Stimulated activated CD8-positive, alpha-beta memory T cell treated with anti-CD3 and anti-CD28 coated beads, Interleukin-15, amount 100 ng/mL, for 48 hours (primary cell): ENCODE results near the gene POLR3E.
"Not testable (repeated sequence)": the region's sequence is repeated elsewhere in the genome, so short reads cannot be mapped to it uniquely, and the experiment has no call there.

ENCODE experiments used
- DNase-seq, 2 donors: peaks; one replicate each; pipeline ENCODE4 v3.0.0-alpha.2; 2020; ENCODE audit warnings: low read depth in 2 of 2

The POLR3E gene

DNA sequence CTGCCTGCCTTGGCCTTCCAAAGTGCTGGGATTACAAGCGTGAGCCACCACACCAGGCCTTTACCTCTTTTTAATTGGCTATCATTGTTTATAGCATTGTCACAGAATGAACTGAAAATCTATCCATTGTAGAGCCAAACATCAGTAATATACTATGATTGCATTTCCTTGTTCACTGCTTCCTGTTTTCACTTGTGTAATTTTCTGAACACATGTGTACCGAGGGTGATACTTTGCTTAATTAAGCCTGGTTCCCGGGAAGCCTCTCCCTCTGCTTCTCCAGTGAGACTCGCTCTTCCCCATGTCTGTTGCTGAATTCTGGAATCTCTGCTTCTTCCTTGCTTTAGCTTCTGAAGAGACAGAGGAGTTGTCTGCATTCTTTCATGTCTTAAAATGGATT, 33.1 kb downstream of the POLR3E start:
- DNase-seq = no peak

DNA sequence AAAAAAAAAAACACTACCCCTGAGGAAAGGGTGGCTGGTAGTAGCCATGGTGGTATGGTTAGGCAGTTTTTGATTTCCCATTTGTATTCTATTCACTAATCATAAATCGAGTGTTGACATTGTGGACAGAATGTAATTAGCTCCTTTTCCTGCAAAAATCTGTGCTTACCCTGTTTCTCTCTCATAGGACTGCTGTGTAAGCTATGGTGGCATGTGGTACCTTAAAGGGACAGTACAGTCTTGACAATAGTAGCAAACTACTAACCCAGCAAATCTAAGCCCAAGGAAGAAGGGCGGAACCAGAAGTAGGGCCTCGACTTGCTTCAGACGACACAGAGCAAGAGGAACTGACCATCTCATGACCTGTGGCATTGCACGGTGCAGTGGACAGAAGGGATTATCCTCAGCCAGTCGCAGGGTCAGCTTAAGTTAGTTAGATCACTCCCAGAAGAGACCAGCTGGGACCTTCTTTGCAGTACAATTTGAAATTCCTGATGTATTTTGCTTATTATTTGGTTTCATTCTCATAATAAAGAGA, 36.3 kb downstream of the POLR3E start:
- DNase-seq = no peak

DNA sequence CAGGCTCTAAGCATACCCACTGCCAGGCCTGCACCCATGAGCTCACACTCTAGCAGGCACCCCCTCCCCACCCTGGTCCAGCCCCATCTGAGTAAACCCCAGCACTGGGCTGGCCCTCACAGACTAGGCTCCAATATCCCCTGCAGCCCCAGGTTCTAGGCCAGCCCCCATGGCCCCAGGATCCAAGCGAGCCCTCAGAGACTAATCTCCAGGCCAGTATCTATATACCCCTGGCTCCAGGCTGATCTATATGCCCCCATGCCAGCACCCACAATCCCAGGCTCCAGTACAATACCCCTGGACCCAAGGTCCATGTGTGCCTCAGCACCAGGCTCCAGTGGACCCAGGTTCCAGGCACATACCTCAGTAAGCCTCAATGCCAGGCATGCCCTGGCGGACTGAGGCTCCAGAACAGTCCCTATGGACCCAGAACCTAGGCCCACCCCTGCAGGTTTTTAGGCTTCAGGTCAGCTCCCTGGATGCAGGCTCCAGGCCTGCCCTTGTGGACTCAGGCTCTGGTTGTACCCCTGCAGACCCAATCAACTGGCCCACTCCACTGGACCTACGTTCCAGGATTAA, 38.5 kb downstream of the POLR3E start:
- no peak for DNase-seq

DNA sequence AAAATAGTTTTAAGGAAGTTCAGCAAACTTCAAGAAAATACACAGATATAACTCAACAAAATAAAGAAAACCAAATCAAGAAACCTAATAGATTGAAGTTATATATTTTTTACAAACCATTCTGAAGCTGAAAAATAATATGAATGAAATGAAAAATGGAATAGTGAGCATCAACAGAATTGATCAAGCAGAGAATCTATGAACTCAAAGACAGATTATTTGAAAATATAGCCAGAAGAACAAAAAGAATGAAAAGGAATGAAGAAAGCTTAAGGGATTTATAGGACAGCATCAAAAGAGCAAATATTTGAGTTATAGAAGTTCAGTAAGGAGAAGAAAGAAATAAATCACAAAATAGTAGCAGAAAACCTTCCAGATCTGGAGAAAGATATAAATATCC, 39.4 kb downstream of the POLR3E start:
- DNase-seq = no peak

DNA sequence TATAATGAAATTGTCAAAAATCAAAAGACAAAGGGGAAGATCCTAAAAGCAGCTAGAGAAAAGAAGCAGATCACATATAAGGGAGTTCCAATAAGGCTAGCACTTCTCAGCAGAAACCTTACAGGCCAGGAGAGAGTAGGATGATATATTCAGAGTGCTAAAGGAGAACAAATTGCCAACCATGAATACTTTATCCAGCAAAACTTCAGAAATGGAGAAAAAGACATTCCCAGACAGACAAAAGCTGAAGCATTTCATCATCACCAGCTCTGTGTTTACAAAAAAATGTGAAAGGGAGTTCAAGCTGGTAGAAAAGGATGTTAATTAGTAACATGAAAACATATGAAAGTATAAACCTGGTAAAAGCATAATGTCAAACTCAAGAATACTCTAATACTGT, 39.8 kb downstream of the POLR3E start:
- DNase-seq = no peak

DNA sequence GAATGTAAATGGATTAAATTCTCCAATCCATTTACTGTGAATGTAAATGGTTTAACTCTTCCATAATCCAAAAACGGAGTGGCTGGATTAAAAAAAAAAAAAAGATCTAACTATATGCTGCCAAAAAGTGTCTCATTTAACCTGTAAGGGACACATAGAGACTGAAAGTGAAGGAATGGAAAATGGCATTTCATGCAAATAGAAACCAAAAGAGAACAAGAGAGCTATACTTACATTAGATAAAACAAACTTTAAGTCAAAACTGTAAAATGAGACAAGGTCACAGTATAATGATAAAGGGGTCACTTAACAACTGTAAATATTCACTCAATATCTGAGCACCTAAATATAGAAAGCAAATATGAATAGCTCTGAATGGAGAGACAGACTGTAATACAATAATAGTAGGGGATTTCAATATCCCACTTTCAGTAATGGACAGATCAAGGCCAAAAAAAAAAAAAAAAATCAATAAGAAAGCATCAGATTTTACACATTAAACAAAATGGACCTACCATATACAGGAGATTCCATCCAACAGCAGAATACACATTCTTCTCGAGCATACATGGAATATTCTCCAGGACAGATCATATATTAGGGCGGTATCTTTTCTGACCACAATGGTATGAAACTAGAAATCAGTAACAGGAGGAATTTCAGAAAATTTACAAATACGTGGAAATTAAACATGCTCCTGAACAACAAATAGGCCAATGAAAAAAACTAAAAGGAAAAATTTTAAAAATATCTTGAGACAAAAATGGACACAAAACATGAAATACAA, 40.8 kb downstream of the POLR3E start:
- no peak for DNase-seq

DNA sequence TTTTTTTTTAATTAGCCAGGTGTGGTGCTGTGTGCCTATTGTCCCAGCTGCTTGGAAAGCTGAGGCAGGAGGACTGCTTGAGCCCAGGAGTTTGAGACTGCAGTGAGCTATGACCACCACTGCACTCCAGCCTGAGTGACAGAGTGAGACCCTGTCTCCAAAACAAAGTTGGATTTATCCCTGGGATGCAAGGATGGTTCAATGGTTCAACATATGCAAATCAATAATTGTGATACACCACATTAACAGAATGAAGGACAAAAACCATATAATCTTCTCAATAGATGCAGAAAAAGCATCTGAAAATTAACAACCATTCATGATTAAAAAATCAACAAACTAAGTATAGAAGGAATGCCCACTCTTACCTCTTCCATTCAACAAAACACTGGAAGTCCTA, 43.7 kb downstream of the POLR3E start:
- DNase-seq = no peak

DNA sequence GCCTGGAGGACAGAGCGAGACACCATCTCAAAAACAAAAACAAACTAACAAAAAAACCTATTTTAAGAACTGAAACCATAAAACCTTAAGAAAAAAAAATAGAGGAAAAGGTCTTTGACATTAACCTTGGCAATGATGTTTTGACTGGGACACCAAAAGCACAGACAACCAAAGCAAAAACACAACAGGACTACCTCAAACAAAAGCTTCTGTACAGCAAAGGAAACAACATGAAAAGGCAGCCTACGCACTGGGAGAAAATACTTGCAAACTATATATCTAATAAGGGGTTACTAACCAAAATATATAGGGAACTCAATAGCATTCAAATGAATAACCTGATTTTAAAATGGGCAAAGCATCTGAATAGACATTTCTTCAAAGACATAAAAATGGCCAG, 44.9 kb downstream of the POLR3E start:
- DNase-seq = no peak

DNA sequence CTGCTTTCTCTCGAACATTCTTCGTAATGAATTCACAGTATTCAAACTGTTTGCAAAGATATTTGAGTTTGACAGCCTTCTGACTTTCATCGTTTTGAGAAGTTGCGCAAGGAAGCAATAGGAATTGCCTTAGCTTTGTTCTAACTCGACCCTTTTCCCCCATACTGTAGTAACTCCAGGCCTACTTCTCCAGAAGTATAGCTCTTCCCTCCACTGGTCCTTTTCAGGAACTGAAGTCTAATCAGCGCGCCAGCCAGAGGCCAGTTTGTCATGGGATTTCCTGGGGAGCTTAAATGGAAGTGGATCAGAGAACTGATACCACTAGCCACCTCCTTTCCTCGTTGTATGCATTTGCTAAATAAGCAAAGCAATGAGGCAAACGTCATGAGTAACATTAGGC, 49.3 kb downstream of the POLR3E start:
- DNase-seq = no peak

DNA sequence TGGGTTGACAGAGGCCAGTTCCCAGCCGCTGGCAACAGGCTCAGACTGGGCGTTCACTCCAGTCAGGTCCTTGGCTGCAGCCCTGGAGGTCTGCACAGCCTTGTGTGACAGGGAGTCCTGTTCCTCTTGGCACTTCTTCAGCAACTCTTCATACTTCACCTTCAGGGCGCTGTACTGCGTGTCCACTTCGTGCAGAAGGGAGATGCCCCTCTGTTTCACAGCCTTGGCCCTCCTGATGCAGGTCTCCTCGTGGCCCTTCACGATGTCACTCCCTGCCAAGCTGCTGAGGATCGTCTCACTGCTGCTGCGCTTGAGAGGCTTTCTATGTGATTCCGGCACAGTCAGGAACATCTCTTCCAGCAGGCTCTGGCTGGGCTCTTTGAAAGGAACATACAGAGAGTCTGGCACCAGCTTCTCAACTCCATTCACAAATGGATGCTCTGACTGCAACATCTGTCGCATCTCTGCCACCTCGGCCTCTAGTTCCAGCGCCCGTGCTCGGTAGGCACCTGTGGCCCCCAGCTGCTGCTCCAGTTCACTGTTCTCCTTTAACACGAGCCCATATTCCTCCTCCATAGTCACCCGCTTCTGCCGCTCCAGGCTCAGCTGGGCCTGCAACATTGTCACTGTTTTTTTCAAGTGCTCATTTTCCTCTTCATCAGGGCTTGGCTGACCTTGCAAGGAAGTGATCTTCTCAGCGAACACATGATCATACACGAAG, 50.1 kb downstream of the POLR3E start:
- DNase-seq = no peak

DNA sequence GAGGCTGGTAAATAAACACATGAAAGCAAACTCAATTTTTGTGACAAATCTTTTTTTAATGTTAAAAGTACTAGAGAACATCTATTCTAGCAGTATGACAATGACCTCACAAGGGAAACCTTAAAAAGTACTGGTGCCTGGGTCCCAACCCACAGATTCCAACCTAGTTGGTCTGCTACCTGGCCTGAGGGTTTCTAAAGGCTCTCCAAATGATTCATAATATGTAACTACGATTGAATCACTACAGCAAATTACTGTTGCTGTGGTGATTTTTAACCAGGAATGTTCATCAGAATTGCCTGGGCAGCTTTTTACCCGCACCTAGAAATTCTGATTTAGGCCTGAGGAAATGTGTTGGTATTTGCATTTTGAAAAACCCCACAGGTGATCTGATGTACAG, 51.1 kb downstream of the POLR3E start:
- no peak for DNase-seq

DNA sequence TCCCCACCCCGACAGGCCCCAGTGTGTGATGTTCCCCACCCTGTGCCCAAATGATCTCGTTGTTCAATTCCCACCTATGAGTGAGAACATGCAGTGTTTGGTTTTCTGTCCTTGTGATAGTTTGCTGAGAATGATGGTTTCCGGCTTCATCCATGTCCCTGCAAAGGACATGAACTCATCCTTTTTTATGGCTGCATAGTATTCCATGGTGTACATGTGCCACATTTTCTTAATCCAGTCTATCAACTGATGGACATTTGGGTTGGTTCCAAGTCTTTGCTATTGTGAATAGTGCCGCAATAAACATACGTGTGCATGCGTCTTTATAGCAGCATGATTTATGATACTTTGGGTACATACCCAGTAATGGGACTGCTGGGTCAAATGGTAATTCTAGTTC, 53.8 kb downstream of the POLR3E start:
- DNase-seq = not testable (repeated sequence)

DNA sequence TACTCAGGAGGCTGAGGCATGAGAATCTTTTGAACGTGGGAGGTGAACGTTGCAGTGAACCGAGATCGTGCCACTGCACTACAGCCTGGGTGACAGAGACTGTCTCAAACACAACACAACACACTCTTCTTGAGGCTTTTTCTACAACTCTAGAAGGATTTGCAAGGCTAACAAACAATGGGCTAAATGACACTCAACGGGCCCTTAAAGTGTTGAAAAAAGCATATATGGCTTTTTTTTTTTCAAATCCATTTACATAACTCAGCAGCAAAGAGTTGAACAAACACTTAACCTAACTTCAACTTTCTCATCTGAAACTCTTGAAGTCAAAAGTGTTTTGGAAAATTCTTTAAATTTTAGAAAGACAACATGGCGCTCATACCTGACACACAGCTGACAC, 54.9 kb downstream of the POLR3E start:
- DNase-seq = no peak

DNA sequence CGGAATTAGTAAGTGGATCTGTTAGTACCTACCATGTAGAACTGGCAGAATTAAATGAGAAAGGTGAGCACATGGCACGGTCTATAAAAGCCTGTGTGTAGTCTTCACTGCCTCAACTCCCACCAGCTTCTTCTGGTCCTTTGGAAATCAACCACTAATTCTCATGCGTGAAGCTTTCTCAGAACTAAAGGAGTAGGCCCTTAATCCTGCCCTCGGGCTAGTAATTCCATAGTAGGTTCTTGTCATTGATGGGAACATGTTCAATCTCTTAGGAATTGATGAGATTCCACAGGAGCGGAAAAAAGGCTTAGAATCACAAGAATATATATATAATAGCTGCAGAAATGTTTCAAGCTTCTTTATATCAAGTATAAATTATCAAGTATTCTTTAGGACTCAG, 55.5 kb downstream of the POLR3E start:
- DNase-seq = no peak

DNA sequence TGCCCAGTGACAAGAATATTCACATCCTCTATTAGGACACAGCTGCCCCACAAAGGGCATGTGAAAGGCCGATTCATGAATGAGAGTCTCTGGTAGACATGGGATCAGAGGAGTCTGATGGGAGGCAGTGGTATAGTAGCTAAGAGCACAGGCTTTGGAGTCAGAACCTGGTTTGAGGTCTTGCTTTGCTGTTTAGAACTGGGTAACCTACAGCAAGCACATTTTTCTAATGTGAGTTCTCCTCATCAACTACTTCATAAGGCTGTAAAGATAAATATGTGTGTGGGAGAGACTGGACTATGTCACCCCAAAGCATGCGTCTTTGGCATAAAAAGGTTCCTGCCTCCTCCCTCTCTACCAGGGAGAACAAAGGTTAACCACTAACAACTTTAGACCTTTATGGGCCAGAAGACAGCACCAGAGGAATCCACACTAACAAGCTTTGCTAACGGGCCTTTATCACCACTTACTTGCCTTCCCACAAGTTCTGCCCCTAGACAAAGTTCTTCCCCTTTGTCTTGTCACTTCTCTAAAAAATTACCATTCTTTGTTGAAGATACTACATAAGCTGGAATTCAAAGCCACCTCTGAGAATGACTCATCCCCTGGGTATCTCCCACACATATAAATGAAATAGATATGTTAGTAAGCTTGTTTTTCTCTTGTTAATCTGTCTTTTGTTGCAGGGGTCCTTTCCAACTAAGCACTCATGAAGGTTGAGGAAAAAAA, 56.1 kb downstream of the POLR3E start:
- DNase-seq = no peak

DNA sequence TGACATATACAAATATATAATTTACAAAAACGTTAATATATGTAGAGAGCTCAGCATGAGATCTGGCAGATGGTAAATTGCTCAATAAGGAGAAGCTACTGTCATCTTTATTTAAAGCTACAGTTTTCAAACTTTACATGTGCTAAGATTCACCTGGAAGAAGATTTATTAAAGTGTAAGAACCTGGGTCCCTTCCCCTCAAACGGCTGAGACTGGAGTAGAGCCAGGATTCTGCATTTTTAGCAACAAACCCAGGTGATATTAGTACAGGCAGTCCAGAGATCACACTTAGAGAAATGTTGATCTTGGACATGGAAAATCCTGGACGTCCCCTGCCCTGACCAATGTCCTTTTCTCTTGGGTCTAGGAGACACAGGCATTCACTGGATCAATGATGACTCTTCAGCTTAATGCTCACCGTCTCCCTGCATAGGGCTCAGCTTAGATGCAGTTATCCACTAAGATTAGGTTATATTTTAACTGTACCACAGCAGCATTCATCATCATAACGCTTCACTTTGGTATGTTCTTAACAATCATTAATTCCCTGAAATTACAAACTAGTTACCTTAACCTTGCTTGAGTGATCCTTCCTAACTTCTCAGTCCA, 56.8 kb downstream of the POLR3E start:
- DNase-seq = no peak

DNA sequence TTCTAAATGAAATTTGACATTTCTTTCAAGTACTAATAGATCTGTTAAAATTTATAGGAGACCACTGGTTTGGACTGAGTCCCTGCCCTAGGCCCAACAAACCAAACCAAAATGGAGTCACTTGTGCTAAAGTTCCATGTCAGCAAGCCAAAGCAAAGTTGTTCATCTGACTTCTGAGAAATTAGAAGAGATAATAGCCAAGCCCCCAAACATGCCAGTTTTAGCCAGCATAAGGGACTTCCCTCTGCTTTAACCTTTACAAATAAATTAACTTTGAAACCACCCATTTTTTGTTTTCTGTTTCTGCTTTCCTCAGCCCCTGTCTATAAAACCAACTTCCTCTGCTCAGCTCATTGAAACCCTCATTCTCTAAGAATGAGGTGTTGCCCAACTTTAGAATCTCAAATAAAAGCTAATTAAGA, 58.3 kb downstream of the POLR3E start:
- no peak for DNase-seq

DNA sequence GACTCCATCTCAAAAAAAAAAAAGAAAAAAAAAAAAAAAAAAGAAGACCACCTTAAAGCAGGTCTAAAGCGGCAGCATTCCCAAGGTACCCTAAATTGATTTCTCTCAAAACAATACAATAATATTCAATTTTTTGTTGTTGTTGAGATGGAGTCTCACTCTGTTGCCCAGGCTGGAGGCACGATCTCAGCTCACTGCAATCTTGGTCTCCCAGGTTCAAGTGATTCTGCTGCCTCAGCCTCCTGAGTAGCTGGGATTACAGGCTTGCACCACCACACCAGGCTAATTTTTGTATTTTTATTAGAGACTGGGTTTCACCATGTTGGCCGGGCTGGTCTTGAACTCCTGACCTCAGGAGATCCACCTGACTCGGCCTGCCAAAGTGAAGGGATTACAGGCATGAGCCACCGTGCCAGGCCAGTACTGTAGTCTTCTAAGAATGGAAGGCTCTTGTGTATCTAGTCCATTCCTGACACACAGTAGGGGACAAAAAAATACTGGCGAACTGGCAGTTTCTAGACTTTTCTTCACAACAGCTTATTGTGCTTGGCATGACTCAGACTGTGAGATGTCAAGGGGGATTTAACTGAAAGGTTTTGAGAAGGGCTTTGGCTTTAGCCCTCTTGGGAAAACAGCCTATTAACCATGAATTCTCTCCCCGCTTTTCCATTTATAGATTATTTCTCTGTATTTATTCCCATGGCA, 59.9 kb downstream of the POLR3E start:
- DNase-seq = no peak

DNA sequence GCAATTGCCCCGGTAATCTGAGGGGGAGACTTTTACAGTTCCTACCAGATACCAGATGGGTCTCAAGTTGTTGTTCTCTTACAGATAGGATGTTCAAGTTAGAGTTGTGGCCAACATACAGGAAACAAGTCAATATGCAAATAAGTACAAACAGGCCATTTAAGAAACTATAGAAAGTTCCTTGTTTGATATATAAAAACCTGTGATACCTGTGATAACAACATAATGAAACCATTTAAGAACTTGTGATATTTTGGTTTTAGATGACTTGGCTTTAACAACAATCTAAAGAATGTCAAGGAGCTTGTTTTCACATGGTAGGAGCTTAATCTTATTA, 60.4 kb downstream of the POLR3E start:
- DNase-seq = no peak

DNA sequence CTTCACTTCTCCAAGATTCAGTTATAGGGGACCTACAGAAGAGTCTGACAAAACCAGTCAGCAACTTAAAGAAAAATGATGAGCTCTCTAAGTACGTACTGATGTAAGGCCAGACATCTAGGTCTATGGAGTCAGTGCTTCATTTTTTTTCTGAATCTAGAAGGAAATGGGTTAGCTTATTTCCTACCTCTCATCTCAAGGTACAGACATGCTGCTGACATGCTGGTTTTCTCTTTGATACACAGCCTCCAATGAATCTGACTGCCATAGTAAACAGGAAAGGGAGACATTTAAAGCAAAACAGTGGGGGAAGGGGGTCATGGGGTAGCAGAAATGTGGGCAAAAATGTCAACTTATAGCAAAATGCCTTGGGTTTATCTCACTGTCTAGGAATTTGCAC, 60.8 kb downstream of the POLR3E start:
- no peak for DNase-seq

DNA sequence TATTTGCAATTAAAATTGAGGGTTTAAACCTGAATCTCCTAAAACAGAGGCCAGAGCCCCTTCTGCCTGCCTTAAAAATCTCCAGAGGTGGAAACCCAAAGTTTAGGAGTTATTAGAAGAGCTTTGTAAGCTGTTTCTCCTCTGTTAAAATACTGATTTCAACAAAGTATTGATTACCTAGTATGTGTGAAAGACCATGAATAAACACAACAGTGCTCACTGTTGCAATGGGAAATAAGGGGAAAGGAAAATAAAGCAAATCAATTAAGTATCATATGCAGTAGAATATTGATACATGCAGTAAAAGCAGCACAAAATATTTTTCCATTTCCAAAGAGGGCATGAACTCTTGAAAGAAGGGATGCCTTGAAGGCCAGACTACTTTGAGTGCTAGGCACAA, 62.5 kb downstream of the POLR3E start:
- DNase-seq = no peak
